NCI-H1092 (cell line): ENCODE measurements around the gene ROS1.
A peak's percentile ranks its signal among the peaks of the same experiment; 100 is the strongest.
"Not testable (repeated sequence)": the region's sequence is repeated elsewhere in the genome, so short reads cannot be mapped to it uniquely, and the experiment has no call there.

Experiments
- DNase-seq: peaks from one replicate; lab custom pipeline; 2025; lab: John Stamatoyannopoulos, UW

The ROS1 gene

GRCh38 chr6:117425431-117426153 is at the start of gene ROS1:
ROS1 (minus strand) TSS chr6:117425942; CDS start chr6:117425656, 286 bp downstream.
- no peak for DNase-seq

- no peak for DNase-seq
Observed at GRCh38 chr6:117473401-117473800, 47.7 kb upstream of the ROS1 start.

- DNase-seq: no peak
Observed at GRCh38 chr6:117472667-117473066, 46.9 kb upstream of the ROS1 start.

- no peak for DNase-seq
Observed at GRCh38 chr6:117469791-117470190, 44.0 kb upstream of the ROS1 start.

- no peak for DNase-seq
Observed at GRCh38 chr6:117469356-117469755, 43.6 kb upstream of the ROS1 start.

GRCh38 chr6:117468527-117468926 is 42.8 kb upstream of the ROS1 start:
- DNase-seq: not testable (repeated sequence)

GRCh38 chr6:117467876-117468275 is 42.1 kb upstream of the ROS1 start:
- no peak for DNase-seq

GRCh38 chr6:117465691-117466090 is 39.9 kb upstream of the ROS1 start:
- DNase-seq: no peak

- DNase-seq: no peak
Observed at GRCh38 chr6:117464700-117465099, 39.0 kb upstream of the ROS1 start.

- DNase-seq: no peak
Observed at GRCh38 chr6:117463762-117464665, 38.3 kb upstream of the ROS1 start.

GRCh38 chr6:117459204-117459944 is 33.6 kb upstream of the ROS1 start:
- DNase-seq: no peak

- no peak for DNase-seq
Observed at GRCh38 chr6:117456998-117457397, 31.3 kb upstream of the ROS1 start.

GRCh38 chr6:117456250-117456649 is 30.5 kb upstream of the ROS1 start:
- DNase-seq: no peak

- DNase-seq: no peak
Observed at GRCh38 chr6:117451671-117452070, 25.9 kb upstream of the ROS1 start.

- peak; percentile 4 for DNase-seq
Observed at GRCh38 chr6:117449549-117450439, 24.1 kb upstream of the ROS1 start.

- DNase-seq: no peak
Observed at GRCh38 chr6:117448732-117449485, 23.2 kb upstream of the ROS1 start.

- no peak for DNase-seq
Observed at GRCh38 chr6:117448011-117448410, 22.3 kb upstream of the ROS1 start.

GRCh38 chr6:117446861-117447260 is 21.1 kb upstream of the ROS1 start:
- DNase-seq: no peak

- no peak for DNase-seq
Observed at GRCh38 chr6:117444600-117444999, 18.9 kb upstream of the ROS1 start.

GRCh38 chr6:117442313-117442712 is 16.6 kb upstream of the ROS1 start:
- not testable (repeated sequence) for DNase-seq

GRCh38 chr6:117441824-117442264 is 16.1 kb upstream of the ROS1 start:
- DNase-seq: no peak
